SK-N-SH treated with all-trans-retinoic acid at 6 μM for 48 hours (cell line): ENCODE results near the gene MAPK14.

ENCODE experiments used
- BACH2 ChIP-seq: fragments of 250-450 bp; sonication (Bioruptor Pico); IDR thresholded peaks from 2 replicates; pipeline ENCODE4 v1.9.0; 2021; ENCODE audit warnings: mild to moderate bottlenecking, borderline replicate concordance
- RARB ChIP-seq: fragments of 250-450 bp; sonication (Bioruptor Pico); IDR thresholded peaks from 2 replicates; pipeline ENCODE4 v1.8.0; 2021; ENCODE audit warnings: mild to moderate bottlenecking, moderate library complexity
- SNAI2 ChIP-seq: fragments of 250-450 bp; sonication (Bioruptor Pico); IDR thresholded peaks from 2 replicates; pipeline ENCODE4 v1.5.0; 2020; ENCODE audit warnings: mild to moderate bottlenecking, moderate library complexity
- ZFP30 ChIP-seq: fragments of 450-650 bp; formaldehyde crosslinking; IDR thresholded peaks from 2 replicates; pipeline ENCODE4 v1.5.0; 2022; ENCODE audit warnings: mild to moderate bottlenecking, moderate library complexity
- ZNF565 ChIP-seq: fragments of 450-650 bp; formaldehyde crosslinking; conservative IDR thresholded peaks from 2 replicates; pipeline ENCODE4 v1.5.0; 2020; ENCODE audit warnings: low read depth, mild to moderate bottlenecking, moderate library complexity
- TF ChIP-seq, protein P1 (sequence below): fragments of 250-450 bp; sonication (Bioruptor Pico); IDR thresholded peaks from 2 replicates; pipeline ENCODE4 v1.5.1; 2021; ENCODE audit warnings: mild to moderate bottlenecking, moderate library complexity

DNA sequence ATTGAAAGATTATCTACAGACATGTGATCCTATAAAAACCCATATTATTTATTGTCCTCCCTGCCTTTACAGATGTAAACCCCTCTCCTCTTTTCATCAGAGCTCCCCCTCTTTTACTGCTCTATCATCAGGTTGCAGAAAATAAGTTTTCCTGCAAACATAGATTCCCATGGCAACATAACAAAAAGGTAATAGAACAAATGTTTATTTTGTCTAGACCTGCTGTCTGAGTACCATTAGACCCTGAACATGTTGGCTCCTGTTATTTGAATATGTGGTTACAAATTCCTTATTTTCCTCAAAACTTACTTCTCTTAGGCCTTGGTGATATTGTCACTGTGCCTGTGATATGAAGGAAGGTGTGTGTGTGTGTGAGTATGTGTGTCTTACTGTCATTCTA is 11.5 kb downstream of the MAPK14 start:
- TF ChIP-seq BACH2 (CRISPR knock-in tag) (no peak), ZNF565 (CRISPR knock-in tag) (no peak), ZFP30 (CRISPR knock-in tag) (no peak), RARB (CRISPR knock-in tag) (no peak), SNAI2 (CRISPR knock-in tag) (no peak)
- TF ChIP-seq, protein P1, sequence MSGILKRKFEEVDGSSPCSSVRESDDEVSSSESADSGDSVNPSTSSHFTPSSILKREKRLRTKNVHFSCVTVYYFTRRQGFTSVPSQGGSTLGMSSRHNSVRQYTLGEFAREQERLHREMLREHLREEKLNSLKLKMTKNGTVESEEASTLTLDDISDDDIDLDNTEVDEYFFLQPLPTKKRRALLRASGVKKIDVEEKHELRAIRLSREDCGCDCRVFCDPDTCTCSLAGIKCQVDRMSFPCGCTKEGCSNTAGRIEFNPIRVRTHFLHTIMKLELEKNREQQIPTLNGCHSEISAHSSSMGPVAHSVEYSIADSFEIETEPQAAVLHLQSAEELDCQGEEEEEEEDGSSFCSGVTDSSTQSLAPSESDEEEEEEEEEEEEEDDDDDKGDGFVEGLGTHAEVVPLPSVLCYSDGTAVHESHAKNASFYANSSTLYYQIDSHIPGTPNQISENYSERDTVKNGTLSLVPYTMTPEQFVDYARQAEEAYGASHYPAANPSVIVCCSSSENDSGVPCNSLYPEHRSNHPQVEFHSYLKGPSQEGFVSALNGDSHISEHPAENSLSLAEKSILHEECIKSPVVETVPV (CRISPR knock-in tag), result no peak
